ENCODE data around the gene LOXL1. TPM values are rescaled to one million over a fixed set of nuclear protein-coding genes. Genes with fewer than 3 reads are reported as not detected.

LOXL1 gene
- total and polyA plus RNA-seq, 9 of the 15 experiments (the other 6 are each of a cell fraction or from before 2014, with no cell fraction given), result 0.14 TPM; not detected in 8

DNA sequence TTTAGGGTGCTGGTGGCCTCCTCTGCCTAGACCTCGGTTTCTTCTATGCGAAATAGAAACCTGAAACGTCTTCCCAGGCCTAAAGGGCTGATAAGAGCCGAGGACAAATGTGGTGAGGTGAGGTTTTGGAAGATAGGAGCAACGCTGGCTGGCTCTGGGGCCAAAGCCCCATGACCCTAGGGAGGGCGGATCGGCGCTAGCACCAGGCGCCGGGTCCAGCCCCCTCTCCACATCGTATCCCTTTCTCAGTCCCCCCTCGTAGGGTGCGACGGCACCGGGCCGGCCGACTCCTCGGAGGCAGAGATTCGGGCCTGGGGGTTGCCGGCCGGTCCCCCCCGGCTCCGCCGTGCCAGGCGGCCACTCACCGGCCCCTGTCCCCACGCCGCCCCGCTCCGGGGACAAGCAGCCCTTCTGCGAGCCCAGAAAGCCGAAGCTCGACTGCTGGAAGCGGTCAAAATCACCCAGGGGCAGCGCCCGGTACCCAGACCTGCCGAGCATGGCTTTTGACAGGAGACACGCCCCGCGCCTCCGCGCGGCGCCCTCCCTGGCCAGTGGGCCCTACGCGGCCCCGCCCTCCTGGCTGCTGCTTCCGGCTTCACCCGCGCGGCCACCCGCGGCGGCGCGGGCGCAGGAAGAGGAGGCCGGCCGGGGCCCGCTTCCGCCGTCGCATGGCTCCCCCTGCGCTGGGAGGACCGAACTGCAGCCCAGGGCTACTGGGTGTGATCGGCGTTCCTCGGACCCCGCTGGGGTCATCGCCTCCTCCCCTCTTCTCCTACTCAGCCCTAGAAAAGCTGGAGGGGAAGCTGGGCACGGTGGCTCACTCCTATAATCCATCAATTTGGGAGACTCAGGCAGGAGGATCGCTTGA, 65.7 kb downstream of the LOXL1 start, which contains the start of gene STOML1 (continued):
- TF ChIP-seq, protein P1, sequence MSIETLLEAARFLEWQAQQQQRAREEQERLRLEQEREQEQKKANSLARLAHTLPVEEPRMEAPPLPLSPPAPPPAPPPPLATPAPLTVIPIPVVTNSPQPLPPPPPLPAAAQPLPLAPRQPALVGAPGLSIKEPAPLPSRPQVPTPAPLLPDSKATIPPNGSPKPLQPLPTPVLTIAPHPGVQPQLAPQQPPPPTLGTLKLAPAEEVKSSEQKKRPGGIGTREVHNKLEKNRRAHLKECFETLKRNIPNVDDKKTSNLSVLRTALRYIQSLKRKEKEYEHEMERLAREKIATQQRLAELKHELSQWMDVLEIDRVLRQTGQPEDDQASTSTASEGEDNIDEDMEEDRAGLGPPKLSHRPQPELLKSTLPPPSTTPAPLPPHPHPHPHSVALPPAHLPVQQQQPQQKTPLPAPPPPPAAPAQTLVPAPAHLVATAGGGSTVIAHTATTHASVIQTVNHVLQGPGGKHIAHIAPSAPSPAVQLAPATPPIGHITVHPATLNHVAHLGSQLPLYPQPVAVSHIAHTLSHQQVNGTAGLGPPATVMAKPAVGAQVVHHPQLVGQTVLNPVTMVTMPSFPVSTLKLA (conservative IDR thresholded peaks at IDR 0.05), result peak; percentile 84 to 95
- TF ChIP-seq GATAD2B (IDR thresholded peaks at IDR 0.05; ENCODE audit: borderline replicate concordance), result peak; percentile 94
- peak; percentile 83 for TF ChIP-seq RBFOX2 (IDR thresholded peaks at IDR 0.05; ENCODE audit: low read depth, low read length)
- peak; percentile 98 for TF ChIP-seq RB1 (IDR thresholded peaks at IDR 0.05; ENCODE audit: low read depth)
- no peak for TF ChIP-seq ZNF408 (CRISPR knock-in tag; IDR thresholded peaks at IDR 0.05; ENCODE audit: low read depth)
- TF ChIP-seq DPF2 (IDR thresholded peaks at IDR 0.05), result peak; percentile 72
- TF ChIP-seq HCFC1 (IDR thresholded peaks at IDR 0.05; ENCODE audit: low read depth, low read length), result peak; percentile 79
- peak; percentile 49 for TF ChIP-seq MEIS2 (IDR thresholded peaks at IDR 0.05; ENCODE audit: partially characterized antibody)
- TF ChIP-seq, protein P2, sequence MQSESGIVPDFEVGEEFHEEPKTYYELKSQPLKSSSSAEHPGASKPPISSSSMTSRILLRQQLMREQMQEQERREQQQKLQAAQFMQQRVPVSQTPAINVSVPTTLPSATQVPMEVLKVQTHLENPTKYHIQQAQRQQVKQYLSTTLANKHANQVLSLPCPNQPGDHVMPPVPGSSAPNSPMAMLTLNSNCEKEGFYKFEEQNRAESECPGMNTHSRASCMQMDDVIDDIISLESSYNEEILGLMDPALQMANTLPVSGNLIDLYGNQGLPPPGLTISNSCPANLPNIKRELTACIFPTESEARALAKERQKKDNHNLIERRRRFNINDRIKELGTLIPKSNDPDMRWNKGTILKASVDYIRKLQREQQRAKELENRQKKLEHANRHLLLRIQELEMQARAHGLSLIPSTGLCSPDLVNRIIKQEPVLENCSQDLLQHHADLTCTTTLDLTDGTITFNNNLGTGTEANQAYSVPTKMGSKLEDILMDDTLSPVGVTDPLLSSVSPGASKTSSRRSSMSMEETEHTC (IDR thresholded peaks at IDR 0.05), result no peak
- 0 out of 2 replicates have a peak, but pooled peaks have one; percentile 53 for TF ChIP-seq ZNF431 (CRISPR knock-in tag; IDR thresholded peaks at IDR 0.05)
- peak; percentile 68 for TF ChIP-seq CHD1 (IDR thresholded peaks at IDR 0.05; ENCODE audit: low read length)
- peak; percentile 70 for TF ChIP-seq POLR2A (conservative IDR thresholded peaks at IDR 0.05)
- TF ChIP-seq KAT7 (CRISPR knock-in tag; IDR thresholded peaks at IDR 0.05; ENCODE audit: borderline replicate concordance), result no peak
- TF ChIP-seq TAL1 (IDR thresholded peaks at IDR 0.05), result peak; percentile 73
- TF ChIP-seq TEAD4 (IDR thresholded peaks at IDR 0.05; ENCODE audit: low read length), result peak; percentile 85
- TF ChIP-seq TEAD4 (CRISPR knock-in tag; IDR thresholded peaks at IDR 0.05; ENCODE audit: borderline replicate concordance), result no peak
- no peak for TF ChIP-seq DNMT1 (IDR thresholded peaks at IDR 0.05)
- TF ChIP-seq, protein P3, sequence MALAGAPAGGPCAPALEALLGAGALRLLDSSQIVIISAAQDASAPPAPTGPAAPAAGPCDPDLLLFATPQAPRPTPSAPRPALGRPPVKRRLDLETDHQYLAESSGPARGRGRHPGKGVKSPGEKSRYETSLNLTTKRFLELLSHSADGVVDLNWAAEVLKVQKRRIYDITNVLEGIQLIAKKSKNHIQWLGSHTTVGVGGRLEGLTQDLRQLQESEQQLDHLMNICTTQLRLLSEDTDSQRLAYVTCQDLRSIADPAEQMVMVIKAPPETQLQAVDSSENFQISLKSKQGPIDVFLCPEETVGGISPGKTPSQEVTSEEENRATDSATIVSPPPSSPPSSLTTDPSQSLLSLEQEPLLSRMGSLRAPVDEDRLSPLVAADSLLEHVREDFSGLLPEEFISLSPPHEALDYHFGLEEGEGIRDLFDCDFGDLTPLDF (CRISPR knock-in tag; IDR thresholded peaks at IDR 0.05), result peak; percentile 40
- 0 out of 2 replicates have a peak, but pooled peaks have one; percentile 30 for TF ChIP-seq CAMTA2 (CRISPR knock-in tag; conservative IDR thresholded peaks at IDR 0.05)
- TF ChIP-seq, protein P4, sequence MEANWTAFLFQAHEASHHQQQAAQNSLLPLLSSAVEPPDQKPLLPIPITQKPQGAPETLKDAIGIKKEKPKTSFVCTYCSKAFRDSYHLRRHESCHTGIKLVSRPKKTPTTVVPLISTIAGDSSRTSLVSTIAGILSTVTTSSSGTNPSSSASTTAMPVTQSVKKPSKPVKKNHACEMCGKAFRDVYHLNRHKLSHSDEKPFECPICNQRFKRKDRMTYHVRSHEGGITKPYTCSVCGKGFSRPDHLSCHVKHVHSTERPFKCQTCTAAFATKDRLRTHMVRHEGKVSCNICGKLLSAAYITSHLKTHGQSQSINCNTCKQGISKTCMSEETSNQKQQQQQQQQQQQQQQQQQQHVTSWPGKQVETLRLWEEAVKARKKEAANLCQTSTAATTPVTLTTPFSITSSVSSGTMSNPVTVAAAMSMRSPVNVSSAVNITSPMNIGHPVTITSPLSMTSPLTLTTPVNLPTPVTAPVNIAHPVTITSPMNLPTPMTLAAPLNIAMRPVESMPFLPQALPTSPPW (CRISPR knock-in tag; IDR thresholded peaks at IDR 0.05), result peak; percentile 91

All from K562 (cell line).